Right lobe of liver (tissue), 4 donors: ENCODE results near the gene STXBP6.

Experiments used
- CTCF ChIP-seq, 4 donors: fragments of 200-600 bp in 3 of 4; fragments of 450-650 bp in 1 of 4; IDR thresholded peaks; one replicate each; pipeline versions ENCODE4 v1.5.1 to v1.8.0; 2016 to 2022; ENCODE audit warnings: antibody characterized with exemption in 4 of 4, mild to moderate bottlenecking in 2 of 4
- POLR2A ChIP-seq: fragments of 450-650 bp; IDR thresholded peaks from one replicate; pipeline ENCODE4 v1.6.1; 2017; ENCODE audit warnings: antibody characterized with exemption, mild to moderate bottlenecking
- donor health status: DM: no; HTN: no; CAD: no.
- donor health status: DM: no; HTN: no; CAD: no.
- donor health status: DM: no; HTN: yes; CAD: no.

DNA sequence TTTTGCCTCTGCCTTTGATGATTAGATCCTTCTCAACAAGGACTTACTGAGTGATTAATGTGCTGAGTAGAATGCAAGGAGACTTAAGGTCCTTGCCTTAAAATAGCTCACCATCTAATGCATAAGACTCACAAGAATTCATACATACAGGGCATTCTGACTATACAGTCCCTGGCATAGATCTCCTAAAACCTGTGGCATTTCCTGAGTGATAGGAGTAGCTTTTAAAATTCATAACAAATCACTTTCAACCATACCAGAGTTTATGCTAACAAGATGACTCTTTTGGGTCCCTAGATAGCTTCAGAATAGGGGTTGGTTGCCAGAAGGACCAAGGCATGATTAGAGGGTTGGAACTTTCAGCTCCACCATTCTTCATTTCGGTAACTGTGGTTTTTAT is 48.8 kb downstream of the STXBP6 start:
- TF ChIP-seq POLR2A (no peak), CTCF (IDR thresholded peaks at IDR 0.05) (no peak)
